Spleen (tissue), 7 donors: ENCODE measurements around the gene SLC12A3.

ENCODE experiments used
- CTCF ChIP-seq, 11 experiments: fragments of 200-600 bp in 7 of 11; fragments of 450-650 bp in 4 of 11; sonication (generic) in 4 of 11; IDR thresholded peaks in 8 of 11; conservative IDR thresholded peaks in 3 of 11; 1 replicate in 7 of 11; 2 replicates in 4 of 11; pipeline versions ENCODE4 v1.4.0 to v1.8.0; 2016 to 2021; ENCODE audit warnings: antibody characterized with exemption in 11 of 11, inconsistent platforms in 4 of 11, mild to moderate bottlenecking in 1 of 11
- POLR2A ChIP-seq, 3 donors: fragments of 450-650 bp; IDR thresholded peaks; one replicate each; pipeline ENCODE4 v1.5.1; 2017; ENCODE audit warnings: antibody characterized with exemption in 3 of 3, mild to moderate bottlenecking in 1 of 3
- POLR2AphosphoS5 ChIP-seq, 3 donors: sonication (generic); formaldehyde crosslinking; IDR thresholded peaks; one replicate each; pipeline ENCODE4 v1.5.1; 2017; ENCODE audit warnings: antibody characterized with exemption in 3 of 3
- donor health status: DM: no; HTN: no; CAD: no; lungs with moderate emphysema.
- donor health status: DM: no; HTN: no; CAD: no.
- donor health status: DM: no; HTN: no; CAD: no.

- TF ChIP-seq POLR2A (IDR thresholded peaks at IDR 0.05) (no peak), CTCF (IDR thresholded peaks at IDR 0.05 in 8 of 11, conservative IDR thresholded peaks at IDR 0.05 in 3 of 11) (no peak), POLR2AphosphoS5 (IDR thresholded peaks at IDR 0.05) (no peak)
Observed at GRCh38 chr16:56878282-56878854, 13.4 kb downstream of the SLC12A3 start.
